Measurements from ENCODE around the gene ROBO2.

DNA sequence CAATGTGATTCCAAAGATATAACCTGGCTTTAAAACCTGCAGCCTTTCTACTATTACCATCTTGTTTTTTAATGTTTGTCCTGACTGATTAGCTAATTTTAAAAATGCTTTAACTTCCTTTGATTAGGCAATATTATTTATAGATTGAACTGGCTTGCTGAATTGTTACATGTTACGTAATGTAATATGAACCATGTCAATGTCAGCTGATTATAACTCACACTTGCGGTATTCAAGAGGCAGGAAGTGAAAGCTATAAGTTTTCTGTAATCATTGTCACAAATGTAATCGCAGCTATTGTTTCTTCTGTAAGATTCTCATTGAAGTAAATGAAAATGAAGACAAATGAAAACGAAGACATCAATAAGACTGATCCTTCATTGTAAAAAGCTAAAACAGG is 146.8 kb downstream of the ROBO2 start:
- TF ChIP-seq, protein P1, sequence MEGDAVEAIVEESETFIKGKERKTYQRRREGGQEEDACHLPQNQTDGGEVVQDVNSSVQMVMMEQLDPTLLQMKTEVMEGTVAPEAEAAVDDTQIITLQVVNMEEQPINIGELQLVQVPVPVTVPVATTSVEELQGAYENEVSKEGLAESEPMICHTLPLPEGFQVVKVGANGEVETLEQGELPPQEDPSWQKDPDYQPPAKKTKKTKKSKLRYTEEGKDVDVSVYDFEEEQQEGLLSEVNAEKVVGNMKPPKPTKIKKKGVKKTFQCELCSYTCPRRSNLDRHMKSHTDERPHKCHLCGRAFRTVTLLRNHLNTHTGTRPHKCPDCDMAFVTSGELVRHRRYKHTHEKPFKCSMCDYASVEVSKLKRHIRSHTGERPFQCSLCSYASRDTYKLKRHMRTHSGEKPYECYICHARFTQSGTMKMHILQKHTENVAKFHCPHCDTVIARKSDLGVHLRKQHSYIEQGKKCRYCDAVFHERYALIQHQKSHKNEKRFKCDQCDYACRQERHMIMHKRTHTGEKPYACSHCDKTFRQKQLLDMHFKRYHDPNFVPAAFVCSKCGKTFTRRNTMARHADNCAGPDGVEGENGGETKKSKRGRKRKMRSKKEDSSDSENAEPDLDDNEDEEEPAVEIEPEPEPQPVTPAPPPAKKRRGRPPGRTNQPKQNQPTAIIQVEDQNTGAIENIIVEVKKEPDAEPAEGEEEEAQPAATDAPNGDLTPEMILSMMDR (IDR thresholded peaks at IDR 0.05; ENCODE audit: poor library complexity, severe bottlenecking), result no peak
- no peak for TF ChIP-seq POLR2AphosphoS5 (IDR thresholded peaks at IDR 0.05)
- TF ChIP-seq RAD21 (conservative IDR thresholded peaks at IDR 0.05), result no peak
- TF ChIP-seq TAF1 (IDR thresholded peaks at IDR 0.05; ENCODE audit: low read depth), result no peak
- TF ChIP-seq, protein P2, sequence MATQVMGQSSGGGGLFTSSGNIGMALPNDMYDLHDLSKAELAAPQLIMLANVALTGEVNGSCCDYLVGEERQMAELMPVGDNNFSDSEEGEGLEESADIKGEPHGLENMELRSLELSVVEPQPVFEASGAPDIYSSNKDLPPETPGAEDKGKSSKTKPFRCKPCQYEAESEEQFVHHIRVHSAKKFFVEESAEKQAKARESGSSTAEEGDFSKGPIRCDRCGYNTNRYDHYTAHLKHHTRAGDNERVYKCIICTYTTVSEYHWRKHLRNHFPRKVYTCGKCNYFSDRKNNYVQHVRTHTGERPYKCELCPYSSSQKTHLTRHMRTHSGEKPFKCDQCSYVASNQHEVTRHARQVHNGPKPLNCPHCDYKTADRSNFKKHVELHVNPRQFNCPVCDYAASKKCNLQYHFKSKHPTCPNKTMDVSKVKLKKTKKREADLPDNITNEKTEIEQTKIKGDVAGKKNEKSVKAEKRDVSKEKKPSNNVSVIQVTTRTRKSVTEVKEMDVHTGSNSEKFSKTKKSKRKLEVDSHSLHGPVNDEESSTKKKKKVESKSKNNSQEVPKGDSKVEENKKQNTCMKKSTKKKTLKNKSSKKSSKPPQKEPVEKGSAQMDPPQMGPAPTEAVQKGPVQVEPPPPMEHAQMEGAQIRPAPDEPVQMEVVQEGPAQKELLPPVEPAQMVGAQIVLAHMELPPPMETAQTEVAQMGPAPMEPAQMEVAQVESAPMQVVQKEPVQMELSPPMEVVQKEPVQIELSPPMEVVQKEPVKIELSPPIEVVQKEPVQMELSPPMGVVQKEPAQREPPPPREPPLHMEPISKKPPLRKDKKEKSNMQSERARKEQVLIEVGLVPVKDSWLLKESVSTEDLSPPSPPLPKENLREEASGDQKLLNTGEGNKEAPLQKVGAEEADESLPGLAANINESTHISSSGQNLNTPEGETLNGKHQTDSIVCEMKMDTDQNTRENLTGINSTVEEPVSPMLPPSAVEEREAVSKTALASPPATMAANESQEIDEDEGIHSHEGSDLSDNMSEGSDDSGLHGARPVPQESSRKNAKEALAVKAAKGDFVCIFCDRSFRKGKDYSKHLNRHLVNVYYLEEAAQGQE (IDR thresholded peaks at IDR 0.05; ENCODE audit: borderline replicate concordance), result no peak
- TF ChIP-seq EP300 (conservative IDR thresholded peaks at IDR 0.05; ENCODE audit: poor library complexity, severe bottlenecking), result no peak
- no peak for TF ChIP-seq EZH2 (IDR thresholded peaks at IDR 0.05; ENCODE audit: borderline replicate concordance, insufficient read depth, low read length, poor library complexity, severe bottlenecking)
